SH-SY5Y (cell line): ENCODE data around the gene BAIAP3.

Source experiments
- GATA2 ChIP-seq: IDR thresholded peaks from 2 replicates; pipeline ENCODE4 v1.6.1; 2011; ENCODE audit warnings: mild to moderate bottlenecking, low read depth, low read length
- GATA3 ChIP-seq: IDR thresholded peaks from 2 replicates; pipeline ENCODE4 v1.6.1; 2011; ENCODE audit warnings: low read depth, mild to moderate bottlenecking, low read length, moderate library complexity

DNA sequence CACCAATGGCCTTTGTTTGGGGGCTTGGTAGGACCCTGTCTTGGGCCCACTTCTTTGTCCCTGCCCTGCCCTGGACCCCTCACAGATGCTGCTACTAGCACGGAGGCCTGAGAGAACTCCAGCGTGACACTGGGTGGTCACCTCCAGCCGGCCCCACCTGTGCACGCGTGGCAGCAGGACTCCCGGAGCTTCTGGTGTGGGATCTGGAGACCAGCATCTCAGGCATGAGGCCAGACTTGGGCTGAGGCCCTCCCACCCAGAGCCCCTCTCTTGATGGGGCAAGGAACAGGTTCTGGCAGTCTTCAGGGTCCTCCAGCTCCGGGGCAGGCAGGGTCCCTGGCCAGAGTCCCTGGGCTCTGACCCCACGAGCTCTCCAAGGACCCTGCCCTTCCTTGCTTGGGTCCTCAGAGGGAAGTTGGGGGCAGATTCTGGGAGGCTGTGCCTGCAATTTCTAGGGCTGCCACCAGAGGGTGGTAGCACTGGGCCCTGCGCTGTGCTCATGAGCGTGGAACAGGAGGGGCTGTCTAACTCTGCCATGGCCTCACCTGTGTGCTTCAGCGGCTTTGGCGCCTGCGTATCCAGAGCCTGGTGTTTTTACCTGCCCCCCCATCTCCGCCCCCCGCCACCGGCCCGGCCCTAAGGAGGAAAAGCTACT is 3.1 kb upstream of the BAIAP3 start:
- no peak for TF ChIP-seq GATA3
- no peak for TF ChIP-seq GATA2
